A549 (cell line): Measurements from ENCODE around the gene EXOSC6.
"Not testable (repeated sequence)": the region's sequence is repeated elsewhere in the genome, so short reads cannot be mapped to it uniquely, and the experiment has no call there.

Source experiments
- EP300 ChIP-seq, 2 experiments: fragments of >200 bp; sonication (Bioruptor Twin); formaldehyde crosslinking; IDR thresholded peaks; 2 replicates in 1 of 2; 3 replicates in 1 of 2; pipeline ENCODE4 v1.6.1; 2016 to 2017
- MAFK ChIP-seq: fragments of 450-650 bp; IDR thresholded peaks from 2 replicates; pipeline ENCODE4 v1.6.1; 2014; ENCODE audit not compliant: partially characterized antibody
- MAX ChIP-seq: IDR thresholded peaks from 2 replicates; pipeline ENCODE4 v1.6.1; 2012
- PBX3 ChIP-seq: IDR thresholded peaks from 2 replicates; pipeline ENCODE4 v1.6.1; 2012
- POLR2A ChIP-seq: IDR thresholded peaks from 2 replicates; pipeline ENCODE4 v1.6.1; 2012; ENCODE audit warnings: mild to moderate bottlenecking, low read length
- USF2 ChIP-seq: fragments of 450-650 bp; IDR thresholded peaks from 2 replicates; pipeline ENCODE4 v1.6.1; 2014; ENCODE audit warnings: antibody characterized with exemption
- TF ChIP-seq, protein P1 (sequence below): fragments of >200 bp; sonication (Bioruptor Twin); formaldehyde crosslinking; IDR thresholded peaks from 3 replicates; pipeline ENCODE4 v1.5.1; 2016
- TF ChIP-seq, protein P2 (sequence below): fragments of >200 bp; sonication (Bioruptor Twin); formaldehyde crosslinking; IDR thresholded peaks from 2 replicates; pipeline ENCODE4 v1.6.1; 2016
- TF ChIP-seq, protein P3 (sequence below): fragments of 150-350 bp; IDR thresholded peaks from 2 replicates; pipeline ENCODE4 v1.6.1; 2014; ENCODE audit warnings: low read depth, mild to moderate bottlenecking, low read length

- TF ChIP-seq PBX3; POLR2A; USF2; EP300 (IDR thresholded peaks at IDR 0.05); MAFK; MAX: not testable (repeated sequence)
- TF ChIP-seq, protein P1, sequence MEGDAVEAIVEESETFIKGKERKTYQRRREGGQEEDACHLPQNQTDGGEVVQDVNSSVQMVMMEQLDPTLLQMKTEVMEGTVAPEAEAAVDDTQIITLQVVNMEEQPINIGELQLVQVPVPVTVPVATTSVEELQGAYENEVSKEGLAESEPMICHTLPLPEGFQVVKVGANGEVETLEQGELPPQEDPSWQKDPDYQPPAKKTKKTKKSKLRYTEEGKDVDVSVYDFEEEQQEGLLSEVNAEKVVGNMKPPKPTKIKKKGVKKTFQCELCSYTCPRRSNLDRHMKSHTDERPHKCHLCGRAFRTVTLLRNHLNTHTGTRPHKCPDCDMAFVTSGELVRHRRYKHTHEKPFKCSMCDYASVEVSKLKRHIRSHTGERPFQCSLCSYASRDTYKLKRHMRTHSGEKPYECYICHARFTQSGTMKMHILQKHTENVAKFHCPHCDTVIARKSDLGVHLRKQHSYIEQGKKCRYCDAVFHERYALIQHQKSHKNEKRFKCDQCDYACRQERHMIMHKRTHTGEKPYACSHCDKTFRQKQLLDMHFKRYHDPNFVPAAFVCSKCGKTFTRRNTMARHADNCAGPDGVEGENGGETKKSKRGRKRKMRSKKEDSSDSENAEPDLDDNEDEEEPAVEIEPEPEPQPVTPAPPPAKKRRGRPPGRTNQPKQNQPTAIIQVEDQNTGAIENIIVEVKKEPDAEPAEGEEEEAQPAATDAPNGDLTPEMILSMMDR = not testable (repeated sequence)
- TF ChIP-seq, protein P2, sequence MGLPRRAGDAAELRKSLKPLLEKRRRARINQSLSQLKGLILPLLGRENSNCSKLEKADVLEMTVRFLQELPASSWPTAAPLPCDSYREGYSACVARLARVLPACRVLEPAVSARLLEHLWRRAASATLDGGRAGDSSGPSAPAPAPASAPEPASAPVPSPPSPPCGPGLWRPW = not testable (repeated sequence)
- TF ChIP-seq, protein P3, sequence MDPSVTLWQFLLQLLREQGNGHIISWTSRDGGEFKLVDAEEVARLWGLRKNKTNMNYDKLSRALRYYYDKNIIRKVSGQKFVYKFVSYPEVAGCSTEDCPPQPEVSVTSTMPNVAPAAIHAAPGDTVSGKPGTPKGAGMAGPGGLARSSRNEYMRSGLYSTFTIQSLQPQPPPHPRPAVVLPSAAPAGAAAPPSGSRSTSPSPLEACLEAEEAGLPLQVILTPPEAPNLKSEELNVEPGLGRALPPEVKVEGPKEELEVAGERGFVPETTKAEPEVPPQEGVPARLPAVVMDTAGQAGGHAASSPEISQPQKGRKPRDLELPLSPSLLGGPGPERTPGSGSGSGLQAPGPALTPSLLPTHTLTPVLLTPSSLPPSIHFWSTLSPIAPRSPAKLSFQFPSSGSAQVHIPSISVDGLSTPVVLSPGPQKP = not testable (repeated sequence)
These were observed 33.2 kb downstream of the EXOSC6 start for GRCh38 chr16:70218586-70218985.
